Esophagus squamous epithelium (tissue), 5 donors: ENCODE measurements around the gene ARSI. TPM values are rescaled to one million over a fixed set of nuclear protein-coding genes. Genes with fewer than 3 reads are reported as not detected.

Experiments used
- DNase-seq: peaks from one replicate; lab custom pipeline; 2025; lab: John Stamatoyannopoulos, UW
- H3K27ac ChIP-seq, 4 donors: fragments of 200-600 bp; sonication (generic); one replicate each; pipeline ENCODE4 v1.5.1; 2016 to 2019; ENCODE audit warnings: mild to moderate bottlenecking in 1 of 4
- H3K27me3 ChIP-seq, 4 donors: fragments of 200-600 bp; sonication (generic); 1 replicate in 3 of 4; 2 replicates in 1 of 4; pipeline versions ENCODE4 v1.5.1 to v1.6.0; 2017 to 2021; ENCODE audit warnings: antibody characterized with exemption in 1 of 4
- H3K36me3 ChIP-seq, 3 donors: fragments of 200-600 bp; sonication (generic); one replicate each; pipeline ENCODE4 v1.5.1; 2016 to 2019
- H3K4me1 ChIP-seq, 3 donors: fragments of 200-600 bp; sonication (generic); one replicate each; pipeline ENCODE4 v1.5.1; 2017 to 2019
- H3K4me3 ChIP-seq, 4 donors: fragments of 200-600 bp; sonication (generic); 1 replicate in 3 of 4; 2 replicates in 1 of 4; pipeline ENCODE4 v1.5.1; 2016 to 2019; ENCODE audit warnings: mild to moderate bottlenecking in 2 of 4, moderate library complexity in 1 of 4
- H3K9me3 ChIP-seq, 3 donors: fragments of 200-600 bp; sonication (generic); one replicate each; pipeline ENCODE4 v1.5.1; 2016 to 2019
- CTCF ChIP-seq, 6 experiments: fragments of 450-650 bp in 4 of 6; fragments of 200-600 bp in 2 of 6; sonication (generic) in 2 of 6; IDR thresholded peaks; one replicate each; pipeline ENCODE4 v1.5.1; 2016 to 2019; ENCODE audit warnings: antibody characterized with exemption in 6 of 6, mild to moderate bottlenecking in 4 of 6, moderate library complexity in 4 of 6
- POLR2A ChIP-seq, 4 donors: fragments of 450-650 bp; IDR thresholded peaks; one replicate each; pipeline ENCODE4 v1.6.1; 2017; ENCODE audit warnings: antibody characterized with exemption in 4 of 4, mild to moderate bottlenecking in 4 of 4, moderate library complexity in 3 of 4
- WGBS, 2 donors: methylation state at CpG; one replicate each; pipeline ENCODE4 v1.1.5; 2018; 5-methylcytosine and 5-hydroxymethylcytosine counted together
- intact Hi-C: fragments of 100-400 bp; cut with DNase I; formaldehyde crosslinking; loops from one replicate; pipeline ENCODE4 v1.15.0; 2022
- total RNA-seq, 4 donors: library from RNA; depleted of rRNA; stranded (reverse); fragments of >200 nt; gene quantifications; one replicate each; pipeline ENCODE4 v1.1.0, GENCODE V29; 2016
- donor health status: DM: yes; HTN: yes; CAD: no.

Gene ARSI
- total RNA-seq, 4 donors from 2014 or later = 2.1 to 7.2 (median 5.1) TPM

- Histone ChIP-seq H3K4me3 (no peak overlapping the region), H3K27ac (no peak overlapping the region), H3K36me3 (no peaks in the 10 kb centered on the region), H3K27me3 (no peaks in the 10 kb centered on the region), H3K4me1 (no peaks in the 10 kb centered on the region), H3K9me3 (no peaks in the 10 kb centered on the region)
- 74 to 76% methylated on average over 5 to 6 of the region's 7 CpGs for WGBS, 2 donors
- intact Hi-C loops = no loop called here
- no peak for DNase-seq
- no peak for TF ChIP-seq POLR2A (IDR thresholded peaks at IDR 0.05)
- no peak for TF ChIP-seq CTCF (IDR thresholded peaks at IDR 0.05)
Observed at GRCh38 chr5:150311015-150311692, 8.4 kb upstream of the ARSI start.

GRCh38 chr5:150310246-150310645 is 7.5 kb upstream of the ARSI start:
- H3K27ac ChIP-seq = no peak overlapping the region
- no peak overlapping the region for H3K4me3 ChIP-seq
- no peaks in the 10 kb centered on the region for H3K9me3 ChIP-seq
- DNase-seq = no peak
- WGBS, 2 donors = 83 to 84% methylated on average over 5 of the region's 5 CpGs
- no peak for TF ChIP-seq POLR2A (IDR thresholded peaks at IDR 0.05)
- no peak for TF ChIP-seq CTCF (IDR thresholded peaks at IDR 0.05)
- intact Hi-C loops = no loop called here
- no peaks in the 10 kb centered on the region for H3K4me1 ChIP-seq
- H3K27me3 ChIP-seq = no peaks in the 10 kb centered on the region
- H3K36me3 ChIP-seq = no peaks in the 10 kb centered on the region

- WGBS, 2 donors = 75 to 91% methylated on average over 1 of the region's 1 CpG
- H3K27me3 ChIP-seq = no peaks in the 10 kb centered on the region
- TF ChIP-seq POLR2A (IDR thresholded peaks at IDR 0.05) (no peak), CTCF (IDR thresholded peaks at IDR 0.05) (no peak)
- no peak for DNase-seq
- intact Hi-C loops = no loop called here
- no peak overlapping the region for H3K27ac ChIP-seq
- no peaks in the 10 kb centered on the region for H3K9me3 ChIP-seq
- no peak overlapping the region for H3K4me3 ChIP-seq
- H3K4me1 ChIP-seq = no peaks in the 10 kb centered on the region
- no peaks in the 10 kb centered on the region for H3K36me3 ChIP-seq
Observed at GRCh38 chr5:150309886-150310239, 7.2 kb upstream of the ARSI start.

- no peaks in the 10 kb centered on the region for H3K9me3 ChIP-seq
- TF ChIP-seq POLR2A (IDR thresholded peaks at IDR 0.05) (no peak), CTCF (IDR thresholded peaks at IDR 0.05) (no peak)
- intact Hi-C loops = no loop called here
- WGBS, 2 donors = 76% methylated on average over 6 to 7 of the region's 7 CpGs
- peaks cover 0 to 3% (median 0%) of the 10 kb centered on the region in 3 donors for H3K4me1 ChIP-seq
- H3K4me3 ChIP-seq = no peak overlapping the region
- DNase-seq = no peak
- no peak overlapping the region for H3K27ac ChIP-seq
- peaks cover 0 to 3% (median 0%) of the 10 kb centered on the region in 4 donors for H3K27me3 ChIP-seq
- no peaks in the 10 kb centered on the region for H3K36me3 ChIP-seq
Observed at GRCh38 chr5:150309101-150309885, 6.6 kb upstream of the ARSI start.
